Stimulated activated CD8-positive, alpha-beta memory T cell treated with anti-CD3 and anti-CD28 coated beads, Interleukin-7, amount 100 ng/mL, for 24 hours (primary cell): Measurements from ENCODE around the gene MSI2.

Experiments
- DNase-seq: peaks from one replicate; pipeline ENCODE4 v3.0.0-alpha.2; 2020; ENCODE audit warnings: low read depth

The MSI2 gene

GRCh38 chr17:57544401-57544800 lies 288.1 kb downstream of the MSI2 start:
- no peak for DNase-seq

- no peak for DNase-seq
Measured at GRCh38 chr17:57544834-57545463, 288.6 kb downstream of the MSI2 start.

DNA sequence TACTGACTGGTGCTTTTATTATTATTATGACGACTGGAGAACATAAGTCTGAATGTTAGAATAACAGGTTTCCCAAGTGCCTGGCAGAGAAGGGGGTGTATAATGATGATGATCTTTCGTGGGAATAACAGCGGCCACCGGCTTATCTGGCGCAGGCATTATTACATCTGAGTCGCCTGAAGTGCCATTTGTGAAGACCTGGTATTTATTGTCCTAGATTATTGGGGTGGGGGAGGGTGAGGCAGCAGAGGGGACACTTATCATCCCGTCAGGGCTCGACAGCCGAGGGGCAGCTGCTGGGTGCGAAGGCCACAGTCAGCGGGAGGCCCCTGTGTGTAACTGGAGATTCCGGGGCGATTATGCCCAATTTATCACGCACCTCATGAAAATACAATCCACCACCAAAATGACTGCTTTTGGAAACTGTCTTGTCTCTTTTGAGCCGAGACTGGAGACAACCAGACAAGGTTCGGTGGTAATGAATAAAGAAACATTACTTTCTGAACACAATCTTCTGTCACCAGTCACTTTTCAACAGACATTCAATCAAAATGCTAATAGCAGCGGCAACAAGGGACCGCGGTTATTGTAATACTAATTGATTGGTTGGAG lies 289.5 kb downstream of the MSI2 start:
- DNase-seq: no peak

DNA sequence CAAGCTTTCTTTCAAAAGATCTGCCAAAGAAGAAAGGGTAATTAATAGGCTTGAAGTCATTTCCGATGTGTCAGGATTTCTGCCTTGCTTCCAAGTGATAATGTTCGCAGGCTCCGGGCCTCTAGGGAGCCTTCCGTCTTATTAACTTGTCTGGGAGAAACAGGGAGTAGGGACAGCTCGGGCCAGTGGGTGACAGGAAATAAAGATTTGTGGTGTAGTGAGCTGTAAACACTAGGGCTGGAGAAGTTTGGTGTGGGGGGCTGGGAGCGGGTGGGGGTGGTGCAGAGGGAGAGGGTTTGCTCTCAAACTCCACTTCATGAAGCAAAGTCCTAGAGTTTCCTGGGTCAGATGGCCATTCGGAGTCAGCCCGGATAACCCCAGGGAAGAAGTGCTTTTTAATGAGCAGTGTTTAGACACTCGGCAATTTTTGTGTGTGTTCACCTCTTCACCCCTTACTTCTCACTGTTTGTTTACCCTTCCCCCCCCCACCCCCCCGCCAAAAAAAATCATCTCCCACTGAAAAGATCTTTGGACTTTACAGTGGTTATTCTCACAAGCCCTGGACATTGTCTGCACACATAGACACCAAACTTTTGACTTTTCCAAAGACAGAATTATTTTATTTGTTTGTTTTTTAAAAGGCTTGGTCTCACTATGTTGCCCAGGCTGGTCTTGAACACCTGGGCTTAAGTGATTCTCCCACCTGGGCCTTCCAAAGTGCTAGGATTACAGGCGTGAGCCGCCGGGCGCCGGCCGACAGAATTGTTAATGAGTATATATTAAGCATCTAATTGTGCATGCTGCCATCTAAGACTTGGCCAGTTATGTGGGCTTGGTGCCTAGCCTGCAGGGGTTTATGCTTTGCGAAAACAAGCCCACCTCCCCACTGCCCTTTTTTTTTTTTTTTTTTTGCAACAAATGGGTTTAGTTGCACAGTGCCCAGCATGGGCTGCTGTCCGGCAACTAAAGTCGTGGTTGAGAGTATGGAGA lies 292.4 kb downstream of the MSI2 start:
- no peak for DNase-seq

DNA sequence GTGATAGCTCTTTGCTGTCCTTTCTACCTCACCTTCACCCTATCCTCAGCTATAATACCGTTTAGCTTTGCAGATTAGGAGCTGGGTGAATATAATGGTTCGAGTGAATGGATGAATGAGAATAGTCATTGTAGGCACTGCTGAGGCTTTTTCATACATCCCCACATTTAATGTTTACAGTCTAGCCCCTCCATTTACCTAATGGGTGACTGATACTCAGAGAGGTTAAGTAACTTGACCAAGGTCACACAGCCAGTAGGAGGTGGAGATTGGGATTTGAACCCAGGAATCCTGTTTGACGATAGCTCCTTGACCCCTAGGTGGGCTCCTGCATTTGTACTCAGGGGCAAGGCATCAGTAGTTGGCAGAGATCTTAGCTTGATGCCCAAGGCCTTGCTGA lies 293.1 kb downstream of the MSI2 start:
- DNase-seq: no peak

DNA sequence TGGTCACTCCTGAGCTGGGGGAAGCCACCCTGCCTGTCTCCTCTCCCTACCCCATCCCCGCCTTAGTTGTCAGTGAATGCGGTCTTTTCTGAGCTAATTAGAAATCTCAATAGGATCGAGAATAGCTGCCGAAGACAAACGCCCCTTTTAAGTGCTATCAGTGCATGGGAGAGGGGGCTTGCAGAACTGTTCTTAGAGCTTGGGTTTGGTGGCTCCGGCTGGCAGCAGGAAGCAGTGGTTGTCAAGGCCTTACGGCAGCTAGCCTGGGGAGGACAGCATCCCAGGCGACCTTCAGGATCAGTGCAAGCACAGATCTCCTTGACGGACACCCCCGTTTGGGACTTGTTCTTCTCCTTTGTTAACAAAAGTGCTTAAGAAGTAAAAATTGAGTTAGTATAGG lies 293.7 kb downstream of the MSI2 start:
- no peak for DNase-seq

- no peak for DNase-seq
Measured at GRCh38 chr17:57550668-57551315, 294.5 kb downstream of the MSI2 start.

GRCh38 chr17:57551321-57552079 lies 295.2 kb downstream of the MSI2 start:
- DNase-seq: no peak

GRCh38 chr17:57552114-57552624 lies 295.8 kb downstream of the MSI2 start:
- DNase-seq: no peak

- DNase-seq: no peak
Measured at GRCh38 chr17:57553526-57553925, 297.2 kb downstream of the MSI2 start.

DNA sequence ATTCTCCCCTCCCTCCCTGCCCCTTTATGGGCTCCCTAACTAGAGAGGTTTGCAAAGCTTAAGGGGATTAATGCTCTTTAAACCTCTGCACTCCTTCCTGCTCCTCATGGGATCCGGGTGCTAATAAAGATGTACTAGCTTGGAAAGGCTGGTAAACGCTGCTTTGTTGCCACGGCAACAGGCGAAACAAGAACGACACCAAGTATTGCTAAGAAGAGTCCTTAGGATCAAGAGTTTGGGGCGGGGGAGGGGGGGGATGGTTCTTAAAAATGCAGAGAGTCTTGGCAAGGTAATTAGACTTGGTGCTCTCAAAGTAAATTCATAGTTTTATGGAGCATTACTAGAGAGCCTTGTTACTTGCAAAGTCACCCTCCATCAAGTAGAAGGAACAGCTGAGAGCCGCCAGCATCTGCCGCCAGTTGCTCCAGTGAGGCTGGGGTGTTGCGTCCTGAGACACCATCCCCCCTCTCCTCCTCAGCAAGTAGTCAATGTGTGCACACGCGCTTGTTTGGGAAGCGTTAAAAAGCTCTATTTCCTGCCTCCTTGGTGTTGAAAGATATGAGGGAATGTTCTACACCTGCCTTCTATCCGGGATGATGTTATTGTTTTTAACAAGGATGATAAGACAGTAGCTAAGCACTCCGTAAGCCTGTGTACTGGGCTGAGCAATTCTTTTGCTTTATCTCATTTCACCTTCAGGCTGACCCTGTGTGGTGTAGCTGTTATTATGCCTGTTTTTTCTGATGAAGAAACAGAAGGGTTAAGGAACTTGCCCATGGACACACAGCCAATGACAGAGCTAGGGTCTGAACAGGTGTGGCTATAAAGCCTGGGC lies 297.9 kb downstream of the MSI2 start:
- no peak for DNase-seq

DNA sequence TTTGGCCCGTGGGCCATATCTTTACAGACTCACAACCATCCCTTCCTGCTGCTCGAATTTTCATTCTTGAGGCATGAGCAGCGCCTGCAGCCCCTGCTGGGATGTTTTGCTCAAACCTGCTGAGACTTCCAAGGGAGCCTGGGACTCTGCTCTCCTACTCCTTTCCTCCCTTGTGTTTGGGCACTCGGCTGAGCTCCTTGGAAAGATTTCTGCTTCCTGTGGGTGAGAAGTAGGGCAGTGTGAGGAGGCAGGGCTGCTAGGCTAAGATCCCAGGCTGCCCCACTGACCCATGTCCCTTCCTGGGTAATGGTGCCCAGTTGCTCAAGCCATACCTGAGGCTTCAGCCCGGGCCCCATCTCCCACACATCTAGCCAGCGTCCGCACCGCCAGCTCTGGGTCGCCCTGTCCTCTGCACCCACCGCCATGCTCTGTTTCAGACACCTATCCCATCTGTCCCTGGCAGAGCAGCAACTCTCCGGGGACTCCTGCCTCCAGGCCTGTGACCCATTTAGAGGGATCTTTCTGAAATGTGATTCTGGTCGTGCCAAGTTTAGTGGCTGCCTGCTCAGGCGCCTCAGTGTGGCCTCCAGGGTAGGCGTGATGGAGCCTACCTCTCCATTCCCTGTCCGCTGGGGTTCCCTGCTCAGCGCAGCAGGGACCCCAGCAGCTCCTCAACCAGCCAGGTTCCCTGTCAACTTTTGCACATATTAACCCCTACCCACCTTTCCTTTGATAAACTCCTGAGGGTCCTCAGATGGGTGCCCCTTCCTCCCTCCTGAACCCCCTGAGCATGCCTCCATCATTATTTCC lies 298.7 kb downstream of the MSI2 start:
- no peak for DNase-seq

DNA sequence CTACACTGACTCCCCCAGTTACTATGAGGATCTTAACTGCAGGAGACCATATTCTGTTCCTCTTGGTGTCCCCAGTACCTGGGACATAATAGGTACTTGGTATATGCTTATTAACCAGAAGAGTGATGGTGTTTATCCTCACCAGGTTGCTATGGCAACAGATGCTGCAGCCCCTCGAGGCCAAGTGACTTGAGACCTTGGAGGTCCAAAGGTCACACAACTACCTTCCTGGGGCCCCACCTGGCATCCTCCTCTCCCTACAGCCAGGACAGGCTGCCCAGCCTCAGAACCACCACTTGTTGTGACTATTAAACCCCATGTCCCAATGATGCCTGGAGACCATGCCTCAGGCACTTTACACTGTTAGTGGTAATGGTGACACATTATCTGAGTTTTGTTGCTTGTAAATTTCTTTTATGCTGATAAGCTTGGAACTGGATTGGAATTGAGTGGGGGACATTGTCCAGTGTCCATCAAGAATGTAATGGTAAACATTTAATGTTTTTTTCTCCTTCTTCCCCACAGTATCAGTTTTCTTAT lies 299.4 kb downstream of the MSI2 start:
- no peak for DNase-seq

- DNase-seq: no peak
Measured at GRCh38 chr17:57556320-57556719, 300.0 kb downstream of the MSI2 start.

- DNase-seq: no peak
Measured at GRCh38 chr17:57556977-57557376, 300.7 kb downstream of the MSI2 start.

DNA sequence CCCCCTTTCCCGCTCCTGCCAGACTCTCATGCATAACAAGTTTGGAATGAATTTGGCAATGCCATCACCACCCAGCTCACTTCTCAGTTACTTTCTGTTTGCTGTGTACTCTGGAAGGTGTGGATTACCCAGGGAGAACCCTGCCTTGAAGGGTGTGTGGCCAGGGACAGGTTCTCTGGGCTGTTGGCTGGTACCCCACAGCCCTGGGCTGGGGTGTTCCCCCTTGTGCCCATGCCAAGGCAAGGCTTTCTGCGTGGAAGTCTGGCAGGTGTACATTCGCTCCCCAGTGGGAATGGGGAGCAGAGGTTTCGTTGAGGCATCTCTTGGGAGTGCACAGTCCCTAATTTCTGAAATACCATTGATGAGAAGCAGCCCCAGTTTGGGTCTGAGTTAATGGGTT lies 301.1 kb downstream of the MSI2 start:
- no peak for DNase-seq

DNA sequence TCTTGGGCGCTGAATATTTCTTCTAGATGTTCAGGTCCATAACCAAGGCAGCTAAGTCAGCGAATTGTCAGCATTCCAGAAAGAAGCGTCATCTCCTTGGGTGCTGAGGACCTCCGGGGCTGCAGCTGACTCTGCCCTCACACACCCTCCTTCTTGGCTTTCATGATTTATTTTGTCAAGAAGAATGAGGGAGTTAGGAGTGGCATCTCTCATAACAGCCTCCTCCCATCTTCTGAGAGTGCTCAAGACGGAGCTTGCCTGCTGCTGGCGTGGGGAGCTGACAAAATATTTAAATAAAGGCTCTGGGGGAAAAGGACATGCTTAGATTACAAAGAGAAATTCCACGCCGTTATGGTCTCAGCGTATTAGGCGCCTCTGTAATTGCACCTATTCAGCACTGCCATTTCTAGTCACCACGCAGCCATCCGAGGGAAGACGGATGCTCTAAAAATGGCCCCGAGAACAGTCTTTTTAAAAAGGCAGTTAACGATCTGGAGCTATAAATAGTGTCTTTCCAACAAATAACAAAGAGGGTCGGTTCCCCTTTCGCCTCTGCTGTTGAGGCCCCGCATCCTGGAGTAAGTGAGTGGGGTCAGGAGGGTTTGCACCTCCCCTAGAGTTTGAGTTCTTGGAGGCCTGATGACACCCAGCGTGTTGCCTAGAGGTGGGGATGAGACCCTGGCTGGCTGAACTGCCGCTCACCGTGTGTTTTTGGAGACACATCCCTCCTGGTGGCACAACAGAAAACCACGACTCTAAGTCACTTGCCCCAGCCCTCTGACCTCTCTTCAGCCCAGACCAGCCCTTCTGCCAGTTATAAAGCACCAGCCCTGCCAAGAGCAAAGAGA lies 301.7 kb downstream of the MSI2 start:
- no peak for DNase-seq

- DNase-seq: no peak
Measured at GRCh38 chr17:57559226-57559625, 302.9 kb downstream of the MSI2 start.
